Heart left ventricle (tissue), 16 donors: ENCODE measurements around the gene ZNF83. TPM values are rescaled to one million over a fixed set of nuclear protein-coding genes. Genes with fewer than 3 reads are reported as not detected.

Experiments used
- ATAC-seq, 4 donors: fragments of 200-7000 bp; cut with Tn5 transposase; one replicate each; pipeline ENCODE4 v1.9.1; 2020 to 2022; ENCODE audit warnings: moderate library complexity in 4 of 4, mild to moderate bottlenecking in 3 of 4, moderate number of reproducible peaks in 1 of 4
- DNase-seq, 5 donors: peaks; one replicate each; pipeline ENCODE4 v3.0.0-alpha.2; 2020
- H3K27ac ChIP-seq, 12 donors: fragments of 200-600 bp; sonication (generic) in 4 of 12; one replicate each; pipeline versions ENCODE4 v1.5.0 to v1.8.0; 2016 to 2022; ENCODE audit warnings: mild to moderate bottlenecking in 2 of 12
- H3K27me3 ChIP-seq, 9 donors: fragments of 200-600 bp; sonication (generic) in 2 of 9; one replicate each; pipeline versions ENCODE4 v1.5.1 to v1.8.0; 2016 to 2022; ENCODE audit warnings: mild to moderate bottlenecking in 3 of 9
- H3K36me3 ChIP-seq, 9 donors: fragments of 200-600 bp; sonication (generic) in 2 of 9; one replicate each; pipeline versions ENCODE4 v1.5.0 to v1.8.0; 2018 to 2022; ENCODE audit warnings: mild to moderate bottlenecking in 2 of 9
- H3K4me1 ChIP-seq, 12 donors: fragments of 200-600 bp; sonication (generic) in 4 of 12; one replicate each; pipeline versions ENCODE4 v1.5.0 to v1.8.0; 2016 to 2022; ENCODE audit warnings: mild to moderate bottlenecking in 3 of 12
- H3K4me3 ChIP-seq, 12 donors: fragments of 200-600 bp; sonication (generic) in 4 of 12; one replicate each; pipeline versions ENCODE4 v1.5.0 to v1.8.0; 2017 to 2022; ENCODE audit warnings: mild to moderate bottlenecking in 9 of 12, moderate library complexity in 4 of 12
- H3K9me3 ChIP-seq, 12 donors: fragments of 200-600 bp; sonication (generic) in 4 of 12; one replicate each; pipeline versions ENCODE4 v1.5.0 to v1.8.0; 2016 to 2022; ENCODE audit warnings: mild to moderate bottlenecking in 1 of 12
- POLR2A ChIP-seq, 2 donors: fragments of 450-650 bp; IDR thresholded peaks; one replicate each; pipeline ENCODE4 v1.6.1; 2017; ENCODE audit warnings: antibody characterized with exemption in 2 of 2, mild to moderate bottlenecking in 2 of 2, moderate library complexity in 2 of 2
- WGBS, 4 donors: extraction: QIAGEN DNeasy Blood & Tissue Kit in 2 of 4; methylation state at CpG; one replicate each; pipeline versions ENCODE4 v1.1.5 to v1.1.7; 2013 to 2018; 5-methylcytosine and 5-hydroxymethylcytosine counted together
- intact Hi-C, 10 donors: fragments of 100-400 bp; cut with DNase I; formaldehyde crosslinking; loops; one replicate each; pipeline versions ENCODE4 v1.11.1 to v1.14.2; 2022
- polyA plus RNA-seq, 2 donors: library from polyadenylated mRNA; stranded (reverse); fragments of 200-250 nt; gene quantifications; one replicate each; pipeline ENCODE4 v1.2.3, GENCODE V29; 2013
- total RNA-seq, 9 donors: library from RNA; depleted of rRNA in 2 of 9; stranded (reverse); fragments of >200 nt in 2 of 9; fragmentation: NEBNext Ultra II Directional in 3 of 9; extraction: Animal tissue kit (Norgen Biotek cat#: 25700) in 3 of 9; gene quantifications; one replicate each; pipeline versions ENCODE4 v1.1.0 to v1.2.4, GENCODE V29; 2016 to 2023
- TF ChIP-seq, protein P1 (sequence below), 12 donors: fragments of 200-600 bp; sonication (generic) in 4 of 12; IDR thresholded peaks; one replicate each; pipeline versions ENCODE4 v1.5.0 to v1.8.0; 2018 to 2022; ENCODE audit warnings: antibody characterized with exemption in 12 of 12, mild to moderate bottlenecking in 5 of 12
- donor health status: ischemic (EF 13 %, LVEDD 7.1; RV severe dilation, severe dysfunction).
- donor health status: healthy with polysubstance abuse.
- donor health status: DM: no; HTN: yes; CAD: no.
- donor health status: DM: no; HTN: no; CAD: no.
- donor health status: ischemic (EF 25% LVEDD 6.9; RV normal size, moderate dysfunction).
- donor health status: ischemic (EF 25% LVEDD 5.7; RV mildly dilated, moderate dysfunction).
- donor health status: healthy.
- donor health status: DM: yes; HTN: yes; CAD: no.
- donor health status: ischemic (EF 35%, LVEDD 5.7; RV mildly dilated, moderate dysfunction).
- donor health status: nonischemic (EF 11% LVEDD 7.7; RV severe dilation, severe dysfunction).
- donor health status: DM: yes; HTN: yes; CAD: no.
- donor health status: PGD.
- donor health status: ischemic (EF 29% LVEDD 5.4; RV normal size, mild dysfunction).
- donor health status: nonischemic (EF 23%, LVEDD 6.1; RV moderate dilation, normal function).

ZNF83 gene
- total and polyA plus RNA-seq, 11 donors = 9.5 to 25.7 (median 18.4) TPM

- no peaks in the 10 kb centered on the region for H3K4me1 ChIP-seq
- DNase-seq = no peak
- no peak for ATAC-seq
- TF ChIP-seq, protein P1, sequence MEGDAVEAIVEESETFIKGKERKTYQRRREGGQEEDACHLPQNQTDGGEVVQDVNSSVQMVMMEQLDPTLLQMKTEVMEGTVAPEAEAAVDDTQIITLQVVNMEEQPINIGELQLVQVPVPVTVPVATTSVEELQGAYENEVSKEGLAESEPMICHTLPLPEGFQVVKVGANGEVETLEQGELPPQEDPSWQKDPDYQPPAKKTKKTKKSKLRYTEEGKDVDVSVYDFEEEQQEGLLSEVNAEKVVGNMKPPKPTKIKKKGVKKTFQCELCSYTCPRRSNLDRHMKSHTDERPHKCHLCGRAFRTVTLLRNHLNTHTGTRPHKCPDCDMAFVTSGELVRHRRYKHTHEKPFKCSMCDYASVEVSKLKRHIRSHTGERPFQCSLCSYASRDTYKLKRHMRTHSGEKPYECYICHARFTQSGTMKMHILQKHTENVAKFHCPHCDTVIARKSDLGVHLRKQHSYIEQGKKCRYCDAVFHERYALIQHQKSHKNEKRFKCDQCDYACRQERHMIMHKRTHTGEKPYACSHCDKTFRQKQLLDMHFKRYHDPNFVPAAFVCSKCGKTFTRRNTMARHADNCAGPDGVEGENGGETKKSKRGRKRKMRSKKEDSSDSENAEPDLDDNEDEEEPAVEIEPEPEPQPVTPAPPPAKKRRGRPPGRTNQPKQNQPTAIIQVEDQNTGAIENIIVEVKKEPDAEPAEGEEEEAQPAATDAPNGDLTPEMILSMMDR (IDR thresholded peaks at IDR 0.05) = no peak
- TF ChIP-seq POLR2A (IDR thresholded peaks at IDR 0.05) = no peak
- no peaks in the 10 kb centered on the region for H3K9me3 ChIP-seq
- WGBS, 4 donors = 93 to 98% (median 96%) methylated on average over 5 of the region's 5 CpGs
- peaks cover 0 to 53% (median 30%) of the 10 kb centered on the region in 9 donors for H3K36me3 ChIP-seq
- no peak overlapping the region for H3K4me3 ChIP-seq
- H3K27ac ChIP-seq = no peak overlapping the region
- intact Hi-C loops = no loop called here
- H3K27me3 ChIP-seq = no peaks in the 10 kb centered on the region
Measured at GRCh38 chr19:52626915-52627314, 11.2 kb downstream of the ZNF83 start.

DNA sequence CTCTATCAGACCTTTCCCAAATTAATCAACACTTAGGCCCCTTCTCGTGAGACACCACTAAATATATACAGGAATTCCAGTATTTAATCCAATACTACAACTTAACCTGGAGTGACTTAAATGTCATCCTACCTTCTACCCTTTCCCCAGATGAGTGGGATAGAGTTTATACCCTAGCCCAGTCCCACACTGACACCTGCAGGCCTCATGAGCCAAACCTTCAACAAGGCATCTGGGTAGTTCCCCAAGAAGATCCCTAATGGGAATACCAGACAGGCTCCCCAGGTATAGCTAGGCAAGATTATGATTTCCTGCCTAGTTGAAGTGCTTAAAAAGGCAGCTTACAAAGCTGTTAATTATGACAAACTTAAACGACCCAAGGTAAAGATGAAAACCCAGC, 15.9 kb downstream of the ZNF83 start:
- intact Hi-C loops = no loop called here
- TF ChIP-seq, protein P1 (IDR thresholded peaks at IDR 0.05) = no peak
- TF ChIP-seq POLR2A (IDR thresholded peaks at IDR 0.05) = no peak
- Histone ChIP-seq H3K36me3 (peaks cover 0 to 84% (median 61%) of the 10 kb centered on the region in 9 donors), H3K27me3 (no peaks in the 10 kb centered on the region), H3K4me1 (no peaks in the 10 kb centered on the region), H3K4me3 (no peak overlapping the region), H3K9me3 (no peaks in the 10 kb centered on the region), H3K27ac (no peak overlapping the region)
- no peak for ATAC-seq
- 60 to 73% (median 69%) methylated on average over 2 of the region's 2 CpGs for WGBS, 4 donors
- DNase-seq = no peak

GRCh38 chr19:52621376-52621775, 16.8 kb downstream of the ZNF83 start:
- no peaks in the 10 kb centered on the region for H3K27me3 ChIP-seq
- intact Hi-C loops = no loop called here
- DNase-seq = no peak
- ATAC-seq = no peak
- whole genome bisulfite sequencing, 4 donors = 90 to 97% (median 92%) methylated on average over 3 of the region's 3 CpGs
- peaks cover 0 to 85% (median 61%) of the 10 kb centered on the region in 9 donors for H3K36me3 ChIP-seq
- H3K27ac ChIP-seq = no peak overlapping the region
- peaks cover 0 to 4% (median 0%) of the 10 kb centered on the region in 12 donors for H3K9me3 ChIP-seq
- H3K4me1 ChIP-seq = no peaks in the 10 kb centered on the region
- TF ChIP-seq POLR2A (IDR thresholded peaks at IDR 0.05) = no peak
- TF ChIP-seq, protein P1 (IDR thresholded peaks at IDR 0.05) = no peak
- H3K4me3 ChIP-seq = no peak overlapping the region

- intact Hi-C loops = no loop called here
- TF ChIP-seq POLR2A (IDR thresholded peaks at IDR 0.05) = no peak
- TF ChIP-seq, protein P1 (IDR thresholded peaks at IDR 0.05) = no peak
- DNase-seq (no peak), ATAC-seq (no peak)
- Histone ChIP-seq H3K27me3 (no peaks in the 10 kb centered on the region), H3K4me1 (no peaks in the 10 kb centered on the region), H3K36me3 (peaks cover 0 to 61% (median 47%) of the 10 kb centered on the region in 9 donors), H3K9me3 (peaks cover 0 to 71% (median 6%) of the 10 kb centered on the region in 12 donors), H3K27ac (no peak overlapping the region), H3K4me3 (no peak overlapping the region)
- WGBS, 4 donors = 95 to 98% (median 97%) methylated on average over 5 of the region's 5 CpGs
Measured at GRCh38 chr19:52613299-52613906, 24.8 kb downstream of the ZNF83 start.
